ENCODE data around the gene MICALL1. TPM values are rescaled to one million over a fixed set of nuclear protein-coding genes. Genes with fewer than 3 reads are reported as not detected.

Gene MICALL1, protein sequence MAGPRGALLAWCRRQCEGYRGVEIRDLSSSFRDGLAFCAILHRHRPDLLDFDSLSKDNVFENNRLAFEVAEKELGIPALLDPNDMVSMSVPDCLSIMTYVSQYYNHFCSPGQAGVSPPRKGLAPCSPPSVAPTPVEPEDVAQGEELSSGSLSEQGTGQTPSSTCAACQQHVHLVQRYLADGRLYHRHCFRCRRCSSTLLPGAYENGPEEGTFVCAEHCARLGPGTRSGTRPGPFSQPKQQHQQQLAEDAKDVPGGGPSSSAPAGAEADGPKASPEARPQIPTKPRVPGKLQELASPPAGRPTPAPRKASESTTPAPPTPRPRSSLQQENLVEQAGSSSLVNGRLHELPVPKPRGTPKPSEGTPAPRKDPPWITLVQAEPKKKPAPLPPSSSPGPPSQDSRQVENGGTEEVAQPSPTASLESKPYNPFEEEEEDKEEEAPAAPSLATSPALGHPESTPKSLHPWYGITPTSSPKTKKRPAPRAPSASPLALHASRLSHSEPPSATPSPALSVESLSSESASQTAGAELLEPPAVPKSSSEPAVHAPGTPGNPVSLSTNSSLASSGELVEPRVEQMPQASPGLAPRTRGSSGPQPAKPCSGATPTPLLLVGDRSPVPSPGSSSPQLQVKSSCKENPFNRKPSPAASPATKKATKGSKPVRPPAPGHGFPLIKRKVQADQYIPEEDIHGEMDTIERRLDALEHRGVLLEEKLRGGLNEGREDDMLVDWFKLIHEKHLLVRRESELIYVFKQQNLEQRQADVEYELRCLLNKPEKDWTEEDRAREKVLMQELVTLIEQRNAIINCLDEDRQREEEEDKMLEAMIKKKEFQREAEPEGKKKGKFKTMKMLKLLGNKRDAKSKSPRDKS
- 30.4 TPM for total RNA-seq

DNA sequence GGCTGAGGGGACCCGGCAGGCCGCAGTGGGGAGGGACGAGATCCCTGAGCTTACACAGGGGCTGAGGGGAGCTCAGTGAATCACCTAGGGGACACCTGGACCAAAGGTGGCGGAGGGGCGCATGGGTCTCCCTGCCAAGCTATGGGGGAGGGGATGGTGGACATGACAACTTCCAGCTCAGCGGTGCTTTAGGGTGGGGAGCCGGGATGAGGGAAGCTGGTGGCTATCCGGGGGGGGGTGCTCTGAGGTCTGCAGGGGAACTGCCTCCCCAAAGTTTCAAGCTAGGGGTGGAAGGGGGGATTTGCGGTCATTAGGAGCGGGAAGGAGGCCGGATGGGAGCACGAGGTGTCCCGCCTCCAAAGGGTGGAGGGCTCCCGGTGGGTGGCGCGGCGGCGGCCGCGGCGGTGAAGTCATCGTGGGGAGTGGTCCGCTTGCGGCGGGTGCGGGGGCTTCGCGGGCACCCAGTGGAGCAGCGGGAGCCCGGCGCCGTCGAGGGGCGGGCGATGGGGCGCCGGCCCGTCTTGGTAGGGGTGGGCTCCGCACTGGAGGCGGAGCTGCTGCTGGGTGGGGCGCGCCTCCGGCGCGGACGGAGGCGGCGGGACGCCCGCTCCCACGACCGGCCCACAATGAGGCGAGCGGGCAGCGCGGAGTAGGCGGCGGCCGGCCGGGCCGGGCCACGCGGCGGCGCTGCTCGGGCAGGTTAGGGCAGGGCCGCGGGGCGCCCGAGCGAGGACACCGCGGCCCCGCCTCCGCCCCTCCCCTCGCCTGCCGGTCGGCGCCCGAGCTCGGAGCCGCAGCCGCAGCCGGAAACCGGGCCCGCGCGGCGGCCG, at the start of gene MICALL1:
TSS of gene MICALL1 (plus strand) at position 764 of the 830 bp plus-strand sequence. CDS start 126 bp downstream, outside the sequence.
- ATAC-seq: peak; percentile 74
- intact Hi-C loops (cut with DNase I): no loop called here
- DNase-seq (ENCODE audit: low spot score): peak; percentile 77

DNA sequence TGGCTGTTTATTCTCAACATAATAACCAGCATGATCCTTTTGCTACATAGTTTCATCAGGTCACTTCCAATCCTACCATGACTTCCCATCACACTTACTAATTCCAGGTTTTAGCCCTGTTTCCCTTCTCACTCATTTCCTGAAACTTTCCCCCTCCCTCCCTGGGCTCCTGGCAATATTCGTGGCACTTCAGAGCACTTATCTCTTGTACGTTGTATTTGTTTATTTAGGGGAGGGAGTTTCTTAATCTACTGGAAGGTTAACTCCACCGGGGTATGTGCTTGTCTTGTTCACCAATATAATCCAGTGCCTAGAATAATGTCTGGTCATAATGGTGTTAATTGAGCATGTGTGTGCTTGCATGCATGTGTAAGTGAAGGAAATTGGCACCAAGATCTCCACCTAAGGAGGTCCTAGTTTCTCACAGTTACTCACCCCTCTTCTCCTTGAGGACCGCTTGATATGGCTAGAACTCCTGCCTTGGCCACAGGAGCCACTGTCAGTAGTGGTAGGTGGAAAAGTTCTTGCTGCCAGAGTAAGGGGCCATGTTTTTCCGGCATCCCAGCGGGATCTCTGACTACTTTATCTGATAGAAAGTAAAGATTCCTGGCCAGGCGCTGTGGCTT, 45.2 kb upstream of the MICALL1 start:
- DNase-seq (ENCODE audit: low spot score): no peak
- no peak for ATAC-seq
- intact Hi-C loops (cut with DNase I): no loop called here

DNA sequence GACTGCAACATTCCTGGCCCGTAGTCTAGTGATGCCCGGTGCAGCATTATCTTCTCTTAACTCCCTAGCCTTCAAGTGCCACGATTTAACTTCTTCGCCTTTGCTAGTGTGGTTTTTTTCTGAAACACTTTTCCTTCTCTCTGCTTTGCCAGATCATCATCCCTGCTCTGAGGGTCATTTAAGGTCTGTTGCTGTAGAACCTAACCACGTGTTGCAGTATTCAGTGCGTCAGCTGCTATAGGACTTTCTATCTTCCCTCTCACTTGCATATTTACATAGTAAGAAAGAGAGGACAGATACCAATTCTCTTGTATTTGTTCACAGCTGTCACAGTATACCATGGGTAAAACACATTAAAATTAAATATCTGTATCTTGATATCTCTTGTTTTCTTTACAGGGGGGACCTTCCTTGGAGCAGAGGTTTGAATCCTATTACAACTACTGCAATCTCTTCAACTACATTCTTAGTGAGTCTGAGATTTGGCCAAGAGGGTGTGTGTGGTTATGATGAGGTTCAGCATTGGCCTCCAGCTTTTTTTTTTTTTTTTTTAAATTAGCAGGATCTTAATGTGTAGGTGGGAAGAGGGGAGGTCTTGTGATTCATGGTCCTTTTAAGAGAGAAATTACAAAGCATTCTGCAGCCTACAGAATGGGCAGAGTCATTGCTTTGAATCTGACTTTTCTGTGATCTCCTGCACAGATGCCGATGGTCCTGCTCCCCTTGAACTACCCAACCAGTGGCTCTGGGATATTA, 43.3 kb upstream of the MICALL1 start:
- ATAC-seq: no peak
- intact Hi-C loops (cut with DNase I): no loop called here

DNA sequence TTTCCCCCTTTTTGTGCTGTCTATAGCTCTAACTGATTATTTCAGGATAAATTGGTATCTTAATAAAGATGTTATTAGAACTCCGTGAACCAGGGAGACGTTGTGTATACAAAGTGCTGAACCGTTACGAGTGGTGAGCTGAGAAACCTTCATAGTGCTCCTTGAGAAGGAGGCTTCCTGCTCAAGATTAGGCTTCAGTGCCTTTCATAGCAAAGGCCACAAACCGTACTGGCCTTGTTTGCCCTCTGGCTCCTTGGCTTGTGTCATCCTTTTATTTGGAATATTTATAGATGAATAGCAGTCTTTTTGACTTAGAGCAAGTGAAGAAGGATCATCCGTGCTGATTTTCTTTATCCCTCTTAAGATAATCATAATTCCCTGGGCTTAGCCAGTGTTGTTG, 40.6 kb upstream of the MICALL1 start:
- ATAC-seq (no peak), DNase-seq (ENCODE audit: low spot score) (no peak)
- intact Hi-C loops (cut with DNase I): no loop called here

More for the DNA sequence above, 43.3 kb upstream of the MICALL1 start:
- DNase-seq (ENCODE audit: low spot score): no peak

DNA sequence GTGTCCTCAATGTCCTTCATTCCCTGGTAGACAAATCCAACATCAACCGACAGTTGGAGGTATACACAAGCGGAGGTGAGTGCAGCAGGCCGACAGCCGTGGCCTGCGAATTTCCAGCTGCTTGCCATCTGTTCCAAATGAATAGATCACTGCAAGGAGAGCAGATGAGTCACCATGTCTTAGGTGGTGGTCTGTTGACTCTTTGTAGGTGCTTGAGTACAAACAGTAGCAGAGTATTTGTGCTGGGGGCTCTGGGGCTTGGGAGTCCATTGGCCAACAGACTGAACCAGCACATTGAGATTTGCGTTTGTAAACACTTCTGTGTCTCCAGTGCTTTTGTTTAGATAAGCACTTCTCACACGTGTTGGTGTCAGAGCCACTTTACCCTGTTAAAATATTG, 35.8 kb upstream of the MICALL1 start:
- ATAC-seq (no peak), DNase-seq (ENCODE audit: low spot score) (no peak)
- intact Hi-C loops (cut with DNase I): no loop called here

DNA sequence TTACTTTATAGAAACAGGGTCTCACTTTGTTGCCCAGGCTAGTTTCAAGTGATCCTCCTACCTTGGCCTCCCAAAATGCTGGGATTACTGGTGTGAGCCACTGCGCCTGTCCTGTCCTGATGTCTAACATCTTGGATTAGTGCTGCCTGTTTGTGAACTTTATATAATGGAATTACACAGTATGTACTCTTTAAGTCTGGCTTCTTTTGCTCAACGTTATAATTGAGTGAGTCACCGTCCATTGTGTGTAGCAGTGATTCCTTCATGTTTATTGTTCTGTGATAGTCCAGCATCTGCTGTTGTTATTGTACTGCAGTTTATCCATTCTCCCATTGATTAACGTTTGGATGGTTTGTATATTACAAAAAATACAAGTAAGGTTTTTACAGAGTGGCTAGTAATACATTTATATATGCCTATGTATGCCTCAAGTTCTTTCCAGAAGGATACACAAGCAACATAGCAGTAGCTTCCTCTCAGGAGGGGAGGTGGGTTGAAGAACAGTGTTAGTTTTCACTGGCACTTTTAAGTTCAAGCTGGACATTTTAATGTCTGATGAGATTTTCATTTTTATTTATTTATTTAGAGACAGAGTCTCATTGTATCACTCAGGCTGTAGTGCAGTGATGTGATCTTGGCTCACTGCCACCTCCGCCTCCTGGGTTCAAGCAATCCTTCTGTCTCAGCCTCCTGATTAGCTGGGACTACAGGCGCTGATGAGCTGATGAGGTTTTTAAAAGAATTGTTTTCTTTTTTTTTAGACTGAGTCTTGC, 25.2 kb upstream of the MICALL1 start:
- DNase-seq (ENCODE audit: low spot score): no peak
- ATAC-seq: no peak
- intact Hi-C loops (cut with DNase I): loop anchor here (10.0 kb wide), 1 partner anchor 54 kb away; no protein-coding TSS in a partner anchor

DNA sequence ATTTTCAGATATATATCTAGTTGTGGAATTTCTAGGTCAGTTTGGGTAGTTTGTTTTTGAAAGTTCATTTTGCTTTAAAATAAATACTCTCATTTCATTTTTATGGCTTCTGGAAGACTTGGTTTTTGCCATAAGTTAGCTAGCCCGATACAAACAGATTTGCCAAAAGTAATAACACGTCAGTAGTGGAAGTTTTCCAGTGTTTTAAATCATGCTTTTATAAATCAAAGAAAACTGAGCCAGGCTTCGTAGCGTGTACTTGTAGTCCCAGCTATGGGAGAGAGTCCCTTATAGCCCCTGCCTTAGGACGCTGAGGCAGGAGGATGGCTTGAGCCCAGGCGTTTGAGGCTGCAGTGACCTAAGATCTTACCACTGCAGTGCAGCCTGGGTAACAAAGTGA, 21.7 kb upstream of the MICALL1 start:
- ATAC-seq: no peak
- intact Hi-C loops (cut with DNase I): loop anchor here (10.0 kb wide), 1 partner anchor 50 kb away; no protein-coding TSS in a partner anchor
- no peak for DNase-seq (ENCODE audit: low spot score)

DNA sequence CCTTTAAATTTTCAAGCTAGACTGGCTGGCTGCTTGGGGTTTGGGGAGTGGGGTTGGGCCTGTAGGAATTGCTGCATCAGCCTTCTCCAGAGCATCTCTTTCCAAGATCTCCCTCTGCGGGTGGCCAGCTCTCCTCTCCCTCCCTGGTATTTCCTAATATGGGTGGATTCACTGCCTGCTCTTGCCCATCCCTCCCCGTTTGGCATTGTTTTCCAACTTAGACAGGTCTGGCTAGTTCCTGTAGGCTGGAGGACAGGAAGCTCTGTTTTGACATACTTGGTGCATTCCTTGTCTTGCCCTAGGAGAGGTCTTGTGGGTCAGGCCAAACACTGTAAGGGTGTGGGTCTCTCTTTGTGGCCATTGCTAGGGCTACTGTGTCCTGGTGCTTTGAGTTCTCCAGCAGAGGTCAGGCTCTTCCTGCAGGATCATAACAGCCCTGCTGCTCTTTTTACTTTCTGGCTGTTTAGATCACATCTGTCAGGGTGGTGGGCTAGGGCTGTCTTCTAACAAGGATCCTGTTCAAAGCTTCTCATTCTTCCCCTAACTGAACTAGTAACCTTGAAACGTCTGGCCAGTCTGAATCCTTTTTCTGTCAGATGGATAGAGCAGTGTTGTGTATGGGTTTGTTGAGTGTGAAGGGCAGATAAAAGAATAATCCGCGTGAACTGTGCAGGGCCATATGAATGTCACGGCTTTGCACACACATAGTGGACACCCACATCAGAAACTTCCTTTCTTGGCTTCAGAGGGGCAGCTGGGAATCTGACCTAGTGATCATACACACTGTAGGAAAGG, 18.3 kb upstream of the MICALL1 start:
- intact Hi-C loops (cut with DNase I): loop anchor here (10.0 kb wide), 1 partner anchor 47 kb away; no protein-coding TSS in a partner anchor
- ATAC-seq (peak; percentile 93), DNase-seq (ENCODE audit: low spot score) (peak; percentile 74)

DNA sequence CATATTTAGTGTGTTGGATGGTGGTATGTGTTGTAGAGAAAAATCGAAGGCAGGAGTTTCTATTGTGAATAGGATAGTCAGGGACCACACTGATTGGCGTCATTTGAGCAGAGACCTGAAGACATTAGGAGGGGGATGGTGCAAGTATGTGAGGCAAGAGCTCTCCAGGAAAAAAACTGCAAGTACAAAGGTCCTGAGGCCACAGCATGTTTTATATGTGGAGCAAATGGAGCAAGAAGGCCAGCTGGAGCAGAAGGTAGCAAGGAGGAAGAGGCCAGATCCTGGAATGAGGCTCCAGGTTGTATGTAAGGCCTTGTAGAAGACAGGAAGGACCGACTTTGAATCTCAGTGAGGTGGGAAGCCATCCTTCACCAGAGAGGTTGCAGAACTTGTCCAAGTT, 14.2 kb upstream of the MICALL1 start:
- DNase-seq (ENCODE audit: low spot score) (no peak), ATAC-seq (no peak)
- intact Hi-C loops (cut with DNase I): no loop called here

DNA sequence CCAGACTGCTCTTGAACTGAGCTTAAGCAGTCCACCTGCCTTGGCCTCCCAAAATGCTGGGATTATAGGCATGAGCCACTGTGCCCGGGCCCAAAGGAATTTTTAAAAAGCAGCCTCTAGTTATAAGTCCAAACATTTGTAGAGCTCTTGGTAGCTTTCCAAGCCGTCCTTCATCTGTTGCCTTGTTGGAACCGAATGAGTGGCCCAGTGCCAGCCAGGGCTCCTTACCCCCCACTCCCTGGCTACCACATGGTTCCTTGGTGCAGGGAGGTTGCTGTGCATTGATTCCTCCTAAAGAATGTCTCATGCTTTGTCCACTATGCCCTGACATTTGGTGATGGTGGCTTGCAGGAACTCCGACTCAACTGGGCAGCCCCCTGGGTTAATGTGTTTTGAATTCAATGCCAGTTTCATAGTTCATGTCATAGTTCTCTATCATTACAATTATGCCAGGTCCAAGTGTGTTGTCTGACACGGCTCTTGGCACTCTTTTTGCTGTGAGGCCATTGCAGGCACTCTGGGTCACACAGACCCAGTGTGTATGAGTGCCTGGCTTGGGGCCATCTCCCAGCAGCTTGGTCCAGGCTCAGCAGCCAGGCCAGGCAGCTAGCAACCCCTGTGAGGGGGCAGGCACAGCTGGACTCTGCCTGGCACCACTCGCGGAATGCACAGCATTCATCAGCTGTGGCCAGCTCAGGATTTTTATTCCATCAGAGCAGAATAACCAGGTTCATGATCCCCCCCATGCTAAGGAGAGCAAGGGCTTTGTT, 13.3 kb upstream of the MICALL1 start:
- DNase-seq (ENCODE audit: low spot score) (peak; percentile 71), ATAC-seq (peak; percentile 66)
- intact Hi-C loops (cut with DNase I): no loop called here

DNA sequence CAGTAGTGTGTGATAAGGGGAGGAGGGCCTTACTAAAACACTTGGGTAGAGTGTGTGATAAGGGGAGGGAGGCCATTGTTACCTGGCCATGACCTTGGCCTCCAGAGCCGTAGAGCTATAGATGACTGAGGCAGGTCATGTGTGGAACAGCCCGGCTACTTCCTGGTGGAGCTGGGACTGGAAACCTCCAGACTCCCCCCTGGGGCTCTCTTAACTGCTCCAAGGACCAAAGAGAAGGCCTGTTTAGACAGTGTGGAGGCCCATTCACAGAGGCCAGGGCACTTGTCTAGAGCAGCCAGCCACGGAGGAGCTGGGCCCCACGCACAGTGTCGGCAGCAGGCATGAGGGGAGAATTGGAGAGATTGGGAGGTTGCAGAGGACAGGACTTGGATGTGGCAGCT, 12.5 kb upstream of the MICALL1 start:
- ATAC-seq: no peak
- intact Hi-C loops (cut with DNase I): no loop called here

DNA sequence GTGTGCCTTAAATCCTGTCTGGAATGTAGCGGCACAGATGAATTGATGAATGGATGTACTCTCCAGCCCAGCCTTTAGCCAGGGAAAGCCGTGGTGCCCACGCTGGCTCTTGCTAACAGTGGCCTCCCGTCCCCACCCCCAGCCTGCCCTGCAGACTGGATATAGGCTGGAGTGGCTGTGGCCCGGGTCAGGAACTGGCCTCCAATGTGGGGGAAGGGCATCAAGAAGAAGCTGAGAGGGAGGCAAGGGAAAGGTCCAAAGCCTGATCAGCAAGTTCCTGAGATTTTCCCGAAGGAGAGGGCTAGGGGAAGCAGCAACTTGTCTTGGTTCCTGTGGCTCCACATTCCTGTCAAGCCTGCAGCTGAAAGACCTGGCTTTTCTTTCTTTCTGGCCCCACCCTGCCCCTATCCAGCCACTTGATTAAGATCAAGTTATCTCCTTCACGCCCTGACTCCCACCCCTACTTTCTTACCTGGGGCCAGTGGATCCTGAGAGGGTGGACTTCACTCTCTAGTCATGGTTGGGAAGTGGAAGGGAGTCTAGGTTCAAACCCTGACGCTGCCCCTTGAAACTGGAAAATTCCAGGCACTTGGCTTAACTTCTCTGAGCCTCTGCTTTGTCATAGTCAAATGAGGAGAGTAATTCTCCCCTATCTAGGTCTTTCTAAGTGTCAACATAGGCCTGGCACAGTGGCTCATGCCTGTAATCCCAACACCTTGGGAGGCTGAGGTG, 11.0 kb upstream of the MICALL1 start:
- DNase-seq (ENCODE audit: low spot score): no peak
- intact Hi-C loops (cut with DNase I): no loop called here
- ATAC-seq: no peak

More for the DNA sequence above, 12.5 kb upstream of the MICALL1 start:
- DNase-seq (ENCODE audit: low spot score): no peak

DNA sequence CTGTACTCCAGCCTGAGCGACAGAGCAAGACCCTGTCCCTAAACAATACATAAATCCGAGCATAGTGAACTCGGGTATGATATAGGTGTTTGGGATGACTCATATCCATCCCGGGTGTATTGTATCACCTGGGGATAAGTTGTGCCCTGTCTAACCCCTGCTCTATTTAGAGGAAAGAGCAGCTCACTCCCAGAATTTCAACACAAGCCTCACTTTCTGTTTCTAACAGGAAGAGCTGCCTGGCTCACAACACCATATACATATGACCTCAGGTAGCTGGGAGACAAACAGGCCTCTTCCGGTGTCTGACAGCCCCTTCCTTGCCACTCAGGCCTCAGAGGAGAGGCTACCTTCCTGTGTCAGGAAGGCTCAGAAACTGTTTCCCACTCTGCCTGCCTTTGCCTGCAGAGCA, 9.9 kb upstream of the MICALL1 start:
- intact Hi-C loops (cut with DNase I): no loop called here
- DNase-seq (ENCODE audit: low spot score): no peak
- ATAC-seq: no peak

DNA sequence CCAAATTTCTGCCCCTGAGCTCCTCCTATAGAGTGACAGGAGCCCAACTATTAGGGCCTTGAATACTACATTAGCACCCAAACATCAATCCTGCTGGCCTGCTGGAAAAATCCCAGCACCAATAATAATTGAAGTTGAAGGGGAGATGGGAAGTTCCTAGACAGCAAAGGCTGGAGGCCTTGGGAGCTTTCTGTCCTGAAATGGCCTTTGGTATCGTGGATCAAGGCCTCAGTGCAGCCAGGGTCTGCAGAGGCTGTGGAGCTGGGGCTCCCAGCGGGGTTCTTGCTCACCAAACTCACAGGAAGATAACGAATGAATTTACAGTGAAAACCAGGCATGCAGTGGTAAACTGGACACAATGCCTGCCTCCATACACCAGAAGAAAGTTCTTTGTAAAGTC, 9.2 kb upstream of the MICALL1 start:
- DNase-seq (ENCODE audit: low spot score): no peak
- no peak for ATAC-seq
- intact Hi-C loops (cut with DNase I): no loop called here

DNA sequence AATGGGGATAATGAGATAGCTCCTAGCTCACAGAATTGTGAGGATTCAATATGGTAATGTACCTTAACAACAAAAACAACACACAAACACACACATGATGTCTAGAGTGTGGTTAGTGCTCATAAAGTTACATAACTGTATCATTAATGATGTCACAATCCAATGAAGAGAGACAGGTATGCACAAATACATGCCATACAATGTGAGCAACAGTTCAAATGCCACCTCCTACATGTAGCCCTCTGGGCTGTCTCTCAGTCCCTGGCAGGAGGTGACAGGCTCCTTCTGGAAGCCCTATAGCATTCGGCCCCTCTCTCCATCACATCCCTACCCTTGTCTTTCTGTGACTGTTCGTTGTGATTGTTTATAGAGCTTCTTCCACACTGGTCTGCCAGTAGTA, 8.3 kb upstream of the MICALL1 start:
- intact Hi-C loops (cut with DNase I): no loop called here
- ATAC-seq (no peak), DNase-seq (ENCODE audit: low spot score) (no peak)
